K562 (cell line): ENCODE results near the gene ZNF195. TPM values are rescaled to one million over a fixed set of nuclear protein-coding genes. Genes with fewer than 3 reads are reported as not detected.

Experiments
- E2F6 ChIP-seq, 2 experiments: IDR thresholded peaks; 2 replicates each; pipeline ENCODE4 v1.6.1; 2011; ENCODE audit warnings: borderline replicate concordance in 1 of 2, control low read depth in 1 of 2, low read depth in 1 of 2, low read length in 1 of 2, mild to moderate bottlenecking in 1 of 2, mixed read lengths in 1 of 2, moderate library complexity in 1 of 2; ENCODE audit not compliant: insufficient read depth in 1 of 2, insufficient read length in 1 of 2, poor library complexity in 1 of 2, severe bottlenecking in 1 of 2; ENCODE audit errors: extremely low read depth in 1 of 2
- EP400 ChIP-seq: fragments of 450-650 bp; IDR thresholded peaks from 2 replicates; pipeline ENCODE4 v1.6.1; 2017; ENCODE audit warnings: antibody characterized with exemption, mild to moderate bottlenecking, moderate library complexity
- JUND ChIP-seq, 2 experiments: IDR thresholded peaks; 2 replicates in 1 of 2; 3 replicates in 1 of 2; pipeline ENCODE4 v1.6.1; 2011; ENCODE audit warnings: borderline replicate concordance in 2 of 2, low read depth in 2 of 2, low read length in 2 of 2, improper control_type of control experiment in 1 of 2, missing biosample characterization in 1 of 2, missing genetic modification characterization in 1 of 2, missing genetic modification reagents in 1 of 2
- MXD1 ChIP-seq: fragments of 250-450 bp; sonication (Bioruptor Pico); IDR thresholded peaks from 2 replicates; pipeline ENCODE4 v1.8.0; 2021; ENCODE audit warnings: borderline replicate concordance, mild to moderate bottlenecking, moderate library complexity; ENCODE audit not compliant: poor library complexity, severe bottlenecking
- NCOA2 ChIP-seq, 2 experiments: fragments of 450-650 bp; IDR thresholded peaks; 2 replicates each; pipeline ENCODE4 v1.6.1; 2018; ENCODE audit warnings: mild to moderate bottlenecking in 2 of 2, moderate library complexity in 1 of 2; ENCODE audit not compliant: partially characterized antibody in 2 of 2
- NFE2L1 ChIP-seq: fragments of 450-650 bp; IDR thresholded peaks from 2 replicates; pipeline ENCODE4 v1.6.1; 2016; ENCODE audit warnings: missing genetic modification characterization, low read depth, mild to moderate bottlenecking, missing compliant biosample characterization, moderate library complexity, borderline replicate concordance
- NRF1 ChIP-seq, 2 experiments: fragments of 450-650 bp; IDR thresholded peaks in 1 of 2; conservative IDR thresholded peaks in 1 of 2; 2 replicates each; pipeline ENCODE4 v1.6.1; 2014; ENCODE audit warnings: mild to moderate bottlenecking in 2 of 2
- TBP ChIP-seq: optimal IDR thresholded peaks from 2 replicates; pipeline ENCODE3; 2011; ENCODE audit warnings: low read depth, low read length, improper control_type of control experiment
- TCF15 ChIP-seq: fragments of 250-450 bp; sonication (Bioruptor Pico); IDR thresholded peaks from 2 replicates; pipeline ENCODE4 v1.8.0; 2022; ENCODE audit warnings: moderate library complexity, mild to moderate bottlenecking, inconsistent platforms
- ZNF318 ChIP-seq, 2 experiments: fragments of 450-650 bp; IDR thresholded peaks; 2 replicates each; pipeline ENCODE4 v1.6.1; 2016; ENCODE audit warnings: mild to moderate bottlenecking in 2 of 2, borderline replicate concordance in 1 of 2, low read depth in 1 of 2, moderate library complexity in 1 of 2
- ZNF699 ChIP-seq: fragments of 250-450 bp; sonication (Bioruptor Pico); IDR thresholded peaks from 2 replicates; pipeline ENCODE4 v1.8.0; 2021; ENCODE audit warnings: mild to moderate bottlenecking, moderate library complexity; ENCODE audit not compliant: insufficient replicate concordance
- polyA plus RNA-seq, 8 experiments: library from polyadenylated mRNA; depleted of rRNA in 4 of 8; stranded (reverse) in 5 of 8; unstranded in 3 of 8; fragments of >200 nt; fragmentation: Nextera tagmentation in 2 of 8; fragmentation: Illumina TruSeq in 1 of 8; extraction: Ambion mirVana in 2 of 8; extraction: Trizol in 1 of 8; gene quantifications; 2 replicates each; pipeline versions ENCODE4 v1.2.1 to v1.2.3, GENCODE V29; 2011 to 2014; ENCODE audit warnings: inconsistent platforms in 1 of 8, missing spikeins in 1 of 8
- total RNA-seq, 7 experiments: library from RNA; depleted of rRNA in 6 of 7; stranded (reverse); fragments of >200 nt in 6 of 7; fragmentation: Illumina TruSeq in 2 of 7; extraction: Trizol in 2 of 7; gene quantifications; 2 replicates each; pipeline versions ENCODE4 v1.2.1 to v1.2.3, GENCODE V29; 2011 to 2021; ENCODE audit warnings: low replicate concordance in 1 of 7

Gene ZNF195
- total and polyA plus RNA-seq, 9 of the 15 experiments (the other 6 are each of a cell fraction or from before 2014, with no cell fraction given): 42.1 to 75.5 (median 60.4) TPM

GRCh38 chr11:3380706-3381545 lies 2.0 kb upstream of the ZNF195 start (continued):
- 0 out of 4 replicates have a peak, but pooled peaks of 1 of the 2 experiments have one; percentile 29 for TF ChIP-seq ZNF318 (IDR thresholded peaks at IDR 0.05; ENCODE audit: borderline replicate concordance in 1 of 2, low read depth in 1 of 2)
- TF ChIP-seq EP400: peak; percentile 89
- 0 out of 4 replicates have a peak, but pooled peaks of 1 of the 2 experiments have one; percentile 11 for TF ChIP-seq NRF1 (conservative IDR thresholded peaks at IDR 0.05 in 1 of 2, IDR thresholded peaks at IDR 0.05 in 1 of 2)
- no peak for TF ChIP-seq NFE2L1 (tag)
- 0 out of 2 replicates have a peak, but pooled peaks have one; percentile 17 for TF ChIP-seq JUND (IDR thresholded peaks at IDR 0.05; ENCODE audit: borderline replicate concordance, low read depth, low read length)
- TF ChIP-seq JUND (tag; IDR thresholded peaks at IDR 0.05; ENCODE audit: borderline replicate concordance, low read depth, low read length): no peak
- TF ChIP-seq TBP: peak; percentile 71
- no peak for TF ChIP-seq E2F6 (IDR thresholded peaks at IDR 0.05; ENCODE audit: borderline replicate concordance in 1 of 2, extremely low read depth in 1 of 2, insufficient read depth in 1 of 2, insufficient read length in 1 of 2, low read depth in 1 of 2, low read length in 1 of 2, poor library complexity in 1 of 2, severe bottlenecking in 1 of 2)
- TF ChIP-seq MXD1: peak; percentile 18
- TF ChIP-seq NCOA2 (IDR thresholded peaks at IDR 0.05; ENCODE audit: partially characterized antibody in 2 of 2): no peak
- TF ChIP-seq TCF15: no peak
- TF ChIP-seq ZNF699 (CRISPR knock-in tag): no peak
